Raji (cell line): Measurements from ENCODE around the gene CATSPERZ.
A peak's percentile ranks its signal among the peaks of the same experiment; 100 is the strongest.

Experiments used
- POLR2A ChIP-seq: IDR thresholded peaks from 2 replicates; pipeline ENCODE4 v1.6.1; 2011; ENCODE audit warnings: low read depth, low read length, control low read depth; ENCODE audit not compliant: insufficient read depth

The CATSPERZ gene

DNA sequence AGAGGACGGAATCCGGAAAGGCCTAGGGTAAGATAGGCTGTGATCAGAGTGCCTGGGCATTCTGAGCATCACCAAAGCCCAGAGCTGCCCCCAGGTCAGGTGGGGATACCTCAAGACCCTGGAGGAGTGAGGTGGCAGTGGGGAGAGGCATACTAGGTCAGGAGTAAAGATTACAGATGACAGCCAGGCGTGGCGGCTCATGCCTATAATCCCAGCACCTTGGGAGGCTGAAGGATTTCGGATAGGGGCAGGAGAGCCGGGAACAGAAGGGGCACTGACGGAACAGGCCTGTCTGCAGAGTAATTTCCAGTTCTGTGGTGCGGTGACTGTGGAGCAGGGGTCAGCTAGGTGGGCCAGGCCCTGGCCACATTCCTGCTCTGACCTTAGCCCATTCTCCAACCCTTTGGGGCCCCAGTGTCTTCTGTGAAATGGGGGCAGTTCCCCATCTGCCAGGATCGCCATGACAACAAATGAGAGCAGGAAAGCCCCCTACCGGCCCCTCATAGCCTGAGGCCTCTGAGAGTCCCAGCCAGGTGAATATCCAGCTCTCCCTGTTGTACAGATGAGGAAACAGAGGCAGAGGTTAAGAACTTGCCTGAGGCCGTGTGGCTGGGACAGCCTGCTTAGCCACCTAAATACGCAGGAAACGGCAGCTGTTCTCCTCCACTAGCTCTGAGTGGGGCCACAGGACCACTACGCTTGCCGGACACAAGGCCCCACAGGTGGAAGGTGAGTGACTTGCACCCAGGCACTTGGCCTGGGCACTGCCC is 24.9 kb upstream of the CATSPERZ start:
- TF ChIP-seq POLR2A = no peak

DNA sequence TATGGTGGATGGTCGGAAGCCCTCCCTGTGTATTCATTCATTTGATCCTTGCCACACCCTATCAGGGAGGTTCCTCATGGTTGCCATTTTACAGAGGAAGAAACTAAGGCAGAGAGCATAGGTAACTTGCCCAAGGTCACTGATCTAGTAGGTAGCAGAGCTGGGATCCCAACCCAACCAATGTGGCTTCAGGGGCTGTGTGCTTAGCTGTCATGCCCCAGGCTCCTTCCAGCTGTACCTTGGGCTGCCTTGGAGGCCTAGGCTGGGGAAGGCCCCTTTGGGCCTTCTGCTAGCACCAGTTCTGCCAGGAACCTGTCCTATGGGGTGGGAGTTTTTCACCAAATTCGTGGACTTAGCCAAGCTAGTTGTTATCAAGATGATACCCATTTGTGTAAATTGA is 24.3 kb upstream of the CATSPERZ start:
- no peak for TF ChIP-seq POLR2A

DNA sequence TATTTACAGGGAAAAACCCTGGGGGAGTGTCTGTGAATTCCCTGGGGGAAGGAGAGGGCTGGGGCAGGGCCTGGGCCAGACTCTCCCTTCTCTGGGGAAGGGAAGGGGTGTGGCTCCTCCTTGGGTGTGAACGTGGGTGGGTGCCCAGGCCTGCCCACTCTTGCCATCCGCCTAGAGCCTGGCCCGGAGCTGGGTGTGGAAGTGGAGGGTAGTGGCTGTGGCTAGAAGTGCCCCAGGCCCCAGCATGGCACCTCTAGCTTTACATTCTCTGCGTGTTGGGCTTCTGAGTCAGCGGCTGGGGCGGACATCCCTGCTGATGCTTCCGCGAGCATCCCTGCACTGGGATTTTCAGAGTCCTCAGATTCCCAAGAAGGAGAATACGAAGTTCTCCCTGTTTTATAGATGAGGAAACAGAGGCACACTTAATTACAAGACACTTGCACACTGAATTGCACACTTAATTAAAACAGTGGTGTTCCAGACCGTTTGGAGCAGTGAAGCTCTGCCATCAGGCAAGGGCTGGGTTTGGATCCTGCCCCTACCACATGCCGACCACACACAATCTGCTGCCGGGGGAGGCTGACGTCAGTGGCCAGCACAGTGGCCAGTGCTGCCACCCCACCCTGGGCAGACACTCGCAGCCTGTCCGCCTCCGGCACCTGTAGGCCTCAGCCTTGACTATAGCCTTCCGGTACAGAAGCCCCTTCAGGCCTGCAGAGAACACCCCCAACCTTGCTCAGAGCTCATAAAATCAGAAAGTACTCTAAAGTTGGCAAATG is 23.3 kb upstream of the CATSPERZ start:
- TF ChIP-seq POLR2A = no peak

DNA sequence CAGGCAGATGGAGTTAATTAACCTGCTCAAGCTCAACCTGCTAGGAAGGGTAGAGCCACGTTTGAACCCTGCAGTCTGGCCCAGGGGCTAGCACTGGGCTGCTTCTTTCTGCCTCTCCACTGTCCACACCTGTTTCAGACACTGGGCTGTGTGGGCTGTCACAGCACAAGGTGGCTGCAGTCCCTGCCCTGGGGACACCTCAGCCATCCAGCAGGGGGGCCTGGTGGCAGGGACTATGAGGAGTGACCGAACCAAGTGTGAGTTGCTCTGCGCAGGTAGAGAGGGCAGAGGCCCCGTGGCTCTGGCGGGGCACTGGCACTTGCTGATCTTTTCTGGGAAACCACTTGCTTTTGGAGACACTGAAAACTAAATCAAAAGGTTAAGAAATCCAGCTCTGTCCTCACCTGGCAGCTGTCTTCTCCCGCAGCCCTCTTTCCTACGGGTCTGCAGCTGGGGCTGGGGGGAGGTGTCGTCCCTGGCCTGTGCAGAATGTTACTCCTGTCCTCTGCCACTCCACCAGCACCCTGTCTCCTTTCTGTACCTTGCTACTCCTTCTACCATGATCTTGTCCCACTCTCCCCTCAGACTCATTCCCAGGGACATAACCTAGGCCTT is 21.5 kb upstream of the CATSPERZ start:
- TF ChIP-seq POLR2A = no peak

DNA sequence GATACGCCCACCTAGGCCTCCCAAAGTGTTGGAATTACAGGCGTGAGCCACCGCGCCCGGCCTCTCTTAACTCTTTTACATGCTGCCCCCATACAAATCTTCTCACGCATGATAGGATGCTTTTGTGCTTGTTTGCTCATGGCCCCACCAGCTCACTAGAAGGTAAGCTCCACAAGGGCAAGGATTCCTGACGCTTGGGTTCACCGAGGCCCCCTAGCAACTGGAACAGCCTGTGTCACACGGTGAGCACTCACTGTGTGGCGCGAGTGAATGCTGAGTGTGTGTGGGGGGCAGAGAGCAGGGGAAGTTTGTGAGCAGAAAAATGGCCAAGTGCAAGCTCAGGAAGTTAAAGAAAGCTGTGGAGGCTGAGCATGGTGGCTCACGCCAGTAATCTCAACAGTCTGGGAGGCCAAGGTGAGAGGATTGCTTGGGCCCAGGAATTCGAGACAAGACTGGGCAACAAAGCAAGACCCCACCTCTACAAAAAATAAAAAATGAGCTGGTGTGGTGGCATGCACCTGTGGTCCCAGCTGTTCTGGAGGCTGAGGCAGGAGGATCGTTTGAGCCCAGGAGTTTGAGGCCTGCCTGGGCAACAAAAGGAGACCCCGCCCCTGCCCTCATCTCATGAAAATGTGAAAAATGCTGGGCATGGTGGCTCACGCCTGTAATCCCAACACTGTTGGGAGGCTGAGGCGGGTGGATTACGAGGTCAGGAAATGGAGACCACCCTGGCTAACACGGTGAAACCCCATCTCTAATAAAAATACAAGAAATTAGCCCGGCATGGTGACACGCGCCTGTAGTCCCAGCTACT is 18.0 kb upstream of the CATSPERZ start:
- no peak for TF ChIP-seq POLR2A

DNA sequence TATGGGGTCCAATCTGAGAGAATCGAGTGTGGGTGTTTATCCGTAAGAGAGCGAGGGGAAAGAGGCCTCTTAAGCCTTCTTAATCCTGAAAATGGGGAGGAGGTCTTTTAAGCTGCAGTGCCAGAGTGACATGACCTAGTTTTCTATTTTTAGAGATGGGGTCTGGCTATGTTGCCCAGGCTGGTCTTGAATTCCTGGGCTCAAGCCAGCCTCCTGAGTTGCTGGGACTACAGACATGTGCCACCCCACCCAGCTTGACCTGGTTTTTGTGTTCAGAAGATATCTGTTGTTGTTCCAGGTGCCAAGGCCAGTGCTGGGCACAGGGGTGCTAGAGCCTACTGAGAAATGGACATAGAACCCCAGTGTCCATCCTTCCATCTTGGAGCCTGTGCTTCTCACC is 17.1 kb upstream of the CATSPERZ start:
- TF ChIP-seq POLR2A = no peak

DNA sequence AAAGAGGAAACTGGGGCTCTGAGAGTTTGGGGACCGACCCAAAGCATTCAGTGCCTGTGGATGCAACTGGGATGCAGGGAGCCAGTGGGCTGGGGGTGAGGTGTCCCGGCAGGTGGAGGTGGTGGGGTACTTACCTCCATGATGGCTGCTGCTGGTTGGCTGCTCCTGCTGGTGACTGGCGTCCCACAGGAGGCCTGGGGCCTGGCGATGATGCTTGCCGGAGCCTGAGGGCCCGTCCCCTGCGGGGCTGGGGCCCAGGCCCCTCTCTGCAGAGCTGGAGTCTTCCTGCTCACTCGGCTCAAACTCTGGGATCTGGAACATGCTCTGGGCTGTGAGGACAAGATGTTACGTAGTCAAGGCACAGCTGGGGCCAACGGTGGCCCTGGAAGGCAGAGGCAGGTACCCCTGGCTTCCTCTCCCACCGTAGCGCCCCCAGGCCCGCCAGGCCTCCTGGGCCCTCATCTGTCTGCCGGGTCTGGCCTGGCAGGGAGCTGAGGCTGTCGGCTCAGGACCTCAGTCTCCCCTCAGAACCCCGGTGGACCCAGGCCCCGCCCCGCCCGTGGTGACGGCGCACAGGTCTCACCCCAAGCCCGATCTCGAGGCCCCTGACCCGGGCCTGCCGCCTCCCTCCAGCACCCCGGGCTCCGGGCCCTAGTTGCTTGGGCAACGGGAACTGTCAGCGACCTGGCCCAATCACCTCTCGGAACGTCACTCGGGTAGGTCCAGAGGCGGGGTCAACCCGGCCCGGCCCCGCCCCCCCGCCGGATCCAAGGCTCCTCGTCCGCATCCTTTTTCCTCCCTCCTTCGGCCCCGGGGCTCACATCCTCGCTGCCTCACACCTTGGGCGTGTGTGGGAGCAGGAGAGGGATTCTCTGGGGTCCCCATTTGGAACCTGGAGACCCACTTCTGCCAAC is 15.9 kb upstream of the CATSPERZ start, which contains the start of gene BAD:
Gene BAD, minus strand, starts transcription at position 618 of the 914 bp plus-strand sequence. Its CDS starts 297 bp downstream, at position 321.
- peak; percentile 48 for TF ChIP-seq POLR2A

DNA sequence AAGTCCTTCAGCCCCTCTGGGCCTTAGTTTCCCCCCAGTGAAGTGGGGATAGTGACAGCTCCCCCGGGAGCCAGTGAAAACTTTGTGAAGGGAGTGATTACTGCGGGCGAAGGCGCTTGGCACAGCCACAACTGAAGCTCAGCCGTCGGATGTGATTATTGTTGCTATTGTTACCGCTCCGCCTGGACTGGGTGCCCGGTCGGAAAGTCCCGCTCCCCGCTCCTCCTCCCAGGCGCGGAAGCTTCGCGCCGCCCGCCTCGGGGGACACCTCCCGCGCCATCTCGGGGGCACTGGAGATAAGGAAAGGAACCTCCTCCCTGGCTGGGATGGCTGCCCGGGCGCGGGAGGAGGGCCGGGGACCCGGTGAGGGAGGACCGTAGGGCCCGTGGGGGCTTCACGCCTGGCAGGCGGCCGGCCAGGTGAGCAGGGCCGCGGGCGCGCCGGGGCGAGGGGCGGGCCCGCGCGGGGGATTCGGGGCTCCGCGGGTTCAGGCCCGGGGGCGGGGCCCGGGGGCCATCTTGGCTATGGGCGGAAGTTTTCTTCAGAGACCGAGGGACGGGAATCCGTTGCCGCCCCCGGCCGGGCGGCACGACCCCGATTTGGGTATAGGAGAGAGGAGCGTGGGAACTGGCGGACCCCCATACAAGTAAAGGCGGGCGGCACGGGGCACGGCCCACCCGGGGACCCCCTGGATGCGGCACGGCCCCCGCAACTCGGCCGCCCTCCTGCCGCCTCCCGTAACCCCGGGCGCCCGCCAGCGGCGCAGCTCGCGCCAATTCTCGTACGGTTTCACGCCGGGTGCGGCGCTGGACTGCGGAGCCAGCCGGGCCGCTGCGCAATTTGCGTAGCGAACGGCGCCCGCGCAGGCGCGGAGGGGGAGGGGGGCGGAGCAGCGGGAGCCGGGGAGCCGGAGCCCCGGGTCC is 14.9 kb upstream of the CATSPERZ start, which contains the start of gene GPR137:
Gene GPR137, plus strand, starts transcription at position 887 of the 923 bp plus-strand sequence. CDS start 677 bp downstream, outside the sequence.
- no peak; the same call in 1 of the 2 replicates for TF ChIP-seq POLR2A

DNA sequence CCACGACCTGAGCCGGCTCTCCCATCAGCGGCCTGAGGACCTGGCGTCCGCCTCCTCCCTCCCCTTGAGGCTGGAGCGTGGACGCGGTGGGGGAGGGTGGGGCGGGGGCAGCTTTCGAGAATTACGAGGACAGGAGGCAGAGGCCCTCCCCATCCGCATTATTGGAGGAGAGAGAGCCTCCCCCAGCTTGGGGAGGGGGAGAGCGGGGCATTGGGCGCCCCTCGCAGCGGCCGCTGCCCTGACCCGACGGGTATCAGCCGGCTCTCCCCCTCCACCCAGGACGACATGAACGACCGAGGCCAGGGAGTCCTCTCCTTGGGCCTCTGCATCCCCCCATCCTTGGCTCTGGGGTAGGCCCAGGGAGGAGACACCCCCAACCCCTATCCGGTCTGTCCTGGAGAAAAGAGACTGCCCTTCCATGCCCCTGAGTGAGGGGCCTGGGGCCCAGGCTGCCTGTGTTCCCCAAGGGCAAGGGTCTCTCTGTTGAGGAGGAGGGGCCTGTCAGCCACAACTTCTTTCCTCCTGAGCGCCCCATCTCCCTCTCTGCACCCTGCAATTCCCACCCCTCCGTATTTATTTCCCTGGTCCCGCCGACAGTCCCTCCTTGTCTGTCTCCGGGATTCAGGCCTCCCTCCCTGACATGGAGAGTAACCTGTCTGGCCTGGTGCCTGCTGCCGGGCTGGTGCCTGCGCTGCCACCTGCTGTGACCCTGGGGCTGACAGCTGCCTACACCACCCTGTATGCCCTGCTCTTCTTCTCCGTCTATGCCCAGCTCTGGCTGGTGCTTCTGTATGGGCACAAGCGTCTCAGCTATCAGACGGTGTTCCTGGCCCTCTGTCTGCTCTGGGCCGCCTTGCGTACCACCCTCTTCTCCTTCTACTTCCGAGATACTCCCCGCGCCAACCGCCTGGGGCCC is 14.0 kb upstream of the CATSPERZ start:
- TF ChIP-seq POLR2A = peak; percentile 45

DNA sequence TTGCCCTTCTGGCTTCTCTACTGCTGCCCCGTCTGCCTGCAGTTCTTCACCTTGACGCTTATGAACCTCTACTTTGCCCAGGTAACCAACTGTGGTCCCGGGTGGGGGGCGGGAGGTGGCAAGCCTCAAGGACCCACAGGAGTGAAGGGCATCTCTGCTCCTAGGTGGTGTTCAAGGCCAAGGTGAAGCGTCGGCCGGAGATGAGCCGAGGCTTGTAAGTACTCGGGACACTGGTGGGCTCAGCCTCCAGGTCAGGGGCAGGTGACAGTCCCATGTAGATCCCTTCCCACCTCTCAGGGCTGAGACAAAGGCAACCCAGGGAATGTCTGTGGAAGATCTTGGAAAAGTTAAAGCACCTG is 13.4 kb upstream of the CATSPERZ start:
- TF ChIP-seq POLR2A = no peak

DNA sequence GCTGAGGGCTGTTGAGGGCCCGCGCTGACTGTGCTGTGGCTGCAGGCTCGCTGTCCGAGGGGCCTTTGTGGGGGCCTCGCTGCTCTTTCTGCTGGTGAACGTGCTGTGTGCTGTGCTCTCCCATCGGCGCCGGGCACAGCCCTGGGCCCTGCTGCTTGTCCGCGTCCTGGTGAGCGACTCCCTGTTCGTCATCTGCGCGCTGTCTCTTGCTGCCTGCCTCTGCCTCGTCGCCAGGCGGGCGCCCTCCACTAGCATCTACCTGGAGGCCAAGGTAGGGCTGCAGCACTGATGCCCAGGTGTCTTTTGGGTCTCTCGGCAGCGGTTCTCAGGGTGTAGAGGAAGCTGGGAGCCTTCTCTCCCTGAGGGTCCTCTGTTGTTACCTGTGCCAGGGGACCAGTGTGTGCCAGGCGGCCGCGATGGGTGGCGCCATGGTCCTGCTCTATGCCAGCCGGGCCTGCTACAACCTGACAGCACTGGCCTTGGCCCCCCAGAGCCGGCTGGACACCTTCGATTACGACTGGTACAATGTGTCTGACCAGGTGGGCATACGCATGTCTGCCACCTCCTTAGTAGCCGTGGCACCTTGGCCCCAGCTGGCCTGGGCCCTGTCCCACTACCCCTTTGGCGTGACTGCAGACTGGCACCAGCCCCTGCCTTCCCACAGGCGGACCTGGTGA is 12.3 kb upstream of the CATSPERZ start:
- TF ChIP-seq POLR2A = no peak
